IMR-90 (cell line): ENCODE results near the gene TRIM33. TPM values are rescaled to one million over a fixed set of nuclear protein-coding genes. Genes with fewer than 3 reads are reported as not detected.

Source experiments
- ATAC-seq: fragments of 200-7000 bp; cut with Tn5 transposase; 2 replicates; pipeline ENCODE4 v1.9.1; 2020; ENCODE audit warnings: low read depth, mild to moderate bottlenecking, moderate library complexity
- BruUV-seq: library from RNA; stranded (reverse); fragments of 400-500 nt; replicated peaks from 2 replicates; lab custom pipeline; 2021; lab: Mats Ljungman, UMichigan
- CTCF ChIA-PET: fragments of 300-600 bp; formaldehyde crosslinking; extraction: SDS; loops from one replicate; lab custom pipeline; 2021; ENCODE audit warnings: antibody characterized with exemption; lab: Yijun Ruan, JAX
- POLR2A ChIA-PET: fragments of 300-600 bp; sonication (Branson Sonifier 250); formaldehyde crosslinking; loops from one replicate; lab custom pipeline; 2022; ENCODE audit warnings: antibody characterized with exemption; ENCODE audit not compliant: unreplicated experiment; lab: Charles Lee
- DNase-seq: peaks from one replicate; pipeline ENCODE4 v3.0.0; 2013
- H2AFZ ChIP-seq: replicated peaks from 2 replicates; pipeline ENCODE3; 2013; ENCODE audit warnings: low read length, mild to moderate bottlenecking; ENCODE audit not compliant: poor library complexity
- H2AK5ac ChIP-seq: 2 replicates; pipeline ENCODE4 v1.6.1; 2013; ENCODE audit warnings: low read depth, low read length, inconsistent platforms
- H2AK9ac ChIP-seq: replicated peaks from 2 replicates; pipeline ENCODE3; 2013; ENCODE audit warnings: mild to moderate bottlenecking, low read depth, low read length, moderate library complexity; ENCODE audit not compliant: poor library complexity
- H2BK120ac ChIP-seq: 2 replicates; pipeline ENCODE4 v1.6.1; 2013; ENCODE audit warnings: low read depth, low read length, inconsistent platforms
- H2BK15ac ChIP-seq: 3 replicates; pipeline ENCODE4 v1.6.1; 2013; ENCODE audit warnings: low read depth, low read length, inconsistent platforms
- H2BK20ac ChIP-seq: 2 replicates; pipeline ENCODE4 v1.6.1; 2013; ENCODE audit warnings: low read depth, mild to moderate bottlenecking, inconsistent platforms, low read length, moderate library complexity
- H2BK5ac ChIP-seq: 2 replicates; pipeline ENCODE4 v1.6.1; 2013; ENCODE audit warnings: mild to moderate bottlenecking, low read depth, low read length, inconsistent platforms; ENCODE audit not compliant: poor library complexity, severe bottlenecking
- H3K14ac ChIP-seq: replicated peaks from 2 replicates; pipeline ENCODE4 v1.6.1; 2013; ENCODE audit warnings: low read depth, low read length, inconsistent platforms
- H3K18ac ChIP-seq: 2 replicates; pipeline ENCODE4 v1.6.1; 2013; ENCODE audit warnings: low read depth, low read length, control low read depth
- H3K23ac ChIP-seq: 2 replicates; pipeline ENCODE4 v1.6.1; 2013; ENCODE audit warnings: low read depth, low read length, inconsistent platforms
- H3K27ac ChIP-seq: 2 replicates; pipeline ENCODE4 v1.5.1; 2013; ENCODE audit warnings: mild to moderate bottlenecking, control low read depth, low read length; ENCODE audit not compliant: insufficient read depth
- H3K27me3 ChIP-seq: 2 replicates; pipeline ENCODE4 v1.6.1; 2013; ENCODE audit warnings: low read length; ENCODE audit not compliant: control insufficient read depth, insufficient read depth
- H3K36me3 ChIP-seq: 2 replicates; pipeline ENCODE4 v1.6.1; 2013; ENCODE audit warnings: low read length, mixed read lengths; ENCODE audit not compliant: control insufficient read depth, insufficient read depth
- H3K4ac ChIP-seq: 2 replicates; pipeline ENCODE4 v1.6.1; 2013; ENCODE audit warnings: low read depth, low read length, inconsistent platforms
- H3K4me1 ChIP-seq: 2 replicates; pipeline ENCODE4 v1.6.1; 2013; ENCODE audit warnings: low read length, mixed read lengths; ENCODE audit not compliant: control insufficient read depth, insufficient read depth
- H3K4me2 ChIP-seq: 2 replicates; pipeline ENCODE4 v1.6.1; 2013; ENCODE audit warnings: low read depth, mild to moderate bottlenecking, control low read depth, low read length, moderate library complexity
- H3K4me3 ChIP-seq: 2 replicates; pipeline ENCODE4 v1.5.1; 2013; ENCODE audit warnings: low read depth, mild to moderate bottlenecking, control low read depth, low read length, moderate library complexity; ENCODE audit not compliant: insufficient read depth
- H3K56ac ChIP-seq: 2 replicates; pipeline ENCODE4 v1.6.1; 2013; ENCODE audit warnings: low read length, inconsistent platforms; ENCODE audit not compliant: insufficient read depth; ENCODE audit errors: extremely low read depth
- H3K79me1 ChIP-seq, 2 experiments: 2 replicates each; pipeline ENCODE4 v1.6.1; 2013; ENCODE audit warnings: low read length in 2 of 2, inconsistent platforms in 1 of 2, low read depth in 1 of 2
- H3K9ac ChIP-seq: 2 replicates; pipeline ENCODE4 v1.6.1; 2013; ENCODE audit warnings: low read depth, low read length, control low read depth
- H3K9me1 ChIP-seq: 2 replicates; pipeline ENCODE4 v1.6.1; 2013; ENCODE audit warnings: low read length, inconsistent platforms; ENCODE audit not compliant: insufficient read depth
- H3K9me3 ChIP-seq: 2 replicates; pipeline ENCODE4 v1.6.1; 2013; ENCODE audit warnings: low read length; ENCODE audit not compliant: control insufficient read depth, insufficient read depth
- H4K20me1 ChIP-seq: 2 replicates; pipeline ENCODE4 v1.6.1; 2013; ENCODE audit warnings: low read length, inconsistent platforms; ENCODE audit not compliant: insufficient read depth
- H4K5ac ChIP-seq: 2 replicates; pipeline ENCODE4 v1.6.1; 2013; ENCODE audit warnings: mild to moderate bottlenecking, low read depth, low read length, control low read depth
- H4K8ac ChIP-seq, 2 experiments: 2 replicates each; pipeline ENCODE4 v1.6.1; 2013; ENCODE audit warnings: low read depth in 2 of 2, low read length in 2 of 2, control low read depth in 1 of 2, inconsistent platforms in 1 of 2
- H4K91ac ChIP-seq: 2 replicates; pipeline ENCODE4 v1.6.1; 2013; ENCODE audit warnings: low read depth, low read length, inconsistent platforms; ENCODE audit not compliant: insufficient read depth
- BHLHE40 ChIP-seq: fragments of 150-350 bp; IDR thresholded peaks from 2 replicates; pipeline ENCODE4 v1.6.1; 2016; ENCODE audit warnings: mild to moderate bottlenecking, low read depth, low read length
- CEBPB ChIP-seq: IDR thresholded peaks from 2 replicates; pipeline ENCODE4 v1.6.1; 2012; ENCODE audit warnings: low read depth, low read length, improper control_type of control experiment
- CHD1 ChIP-seq: IDR thresholded peaks from 2 replicates; pipeline ENCODE4 v1.6.1; 2012; ENCODE audit warnings: low read depth, low read length, improper control_type of control experiment
- FOS ChIP-seq: fragments of 150-350 bp; IDR thresholded peaks from 2 replicates; pipeline ENCODE4 v1.6.1; 2016; ENCODE audit warnings: low read depth, low read length
- MAFK ChIP-seq: IDR thresholded peaks from 2 replicates; pipeline ENCODE4 v1.6.1; 2012; ENCODE audit warnings: low read depth, low read length, improper control_type of control experiment
- MAZ ChIP-seq: IDR thresholded peaks from 2 replicates; pipeline ENCODE4 v1.6.1; 2012; ENCODE audit warnings: low read depth, mild to moderate bottlenecking, low read length, improper control_type of control experiment, moderate library complexity, borderline replicate concordance
- MXI1 ChIP-seq: IDR thresholded peaks from 2 replicates; pipeline ENCODE4 v1.6.1; 2012; ENCODE audit warnings: low read depth, mild to moderate bottlenecking, low read length, moderate library complexity, borderline replicate concordance
- NFE2L2 ChIP-seq: fragments of 150-350 bp; IDR thresholded peaks from 2 replicates; pipeline ENCODE4 v1.6.1; 2016; ENCODE audit warnings: low read depth, mild to moderate bottlenecking, low read length
- POLR2A ChIP-seq: IDR thresholded peaks from 2 replicates; pipeline ENCODE4 v1.6.1; 2012; ENCODE audit warnings: mild to moderate bottlenecking, low read depth, low read length
- RAD21 ChIP-seq: IDR thresholded peaks from 2 replicates; pipeline ENCODE4 v1.6.1; 2012; ENCODE audit warnings: low read length, improper control_type of control experiment
- RCOR1 ChIP-seq: IDR thresholded peaks from 2 replicates; pipeline ENCODE4 v1.6.1; 2012; ENCODE audit warnings: mild to moderate bottlenecking, low read length, improper control_type of control experiment; ENCODE audit not compliant: insufficient replicate concordance
- RFX5 ChIP-seq: IDR thresholded peaks from 2 replicates; pipeline ENCODE4 v1.8.0; 2012; ENCODE audit warnings: low read depth, mild to moderate bottlenecking, low read length, moderate library complexity
- SMC3 ChIP-seq: fragments of 150-350 bp; IDR thresholded peaks from 2 replicates; pipeline ENCODE4 v1.6.1; 2016; ENCODE audit warnings: low read depth, mild to moderate bottlenecking, antibody characterized with exemption, low read length, moderate library complexity
- WGBS, 2 experiments: methylation state at CpG; one replicate each; pipeline versions ENCODE4 v1.1.5 to v1.1.7; 2013; ENCODE audit warnings: missing lambda C conversion rate in 2 of 2; ENCODE audit not compliant: insufficient read length in 1 of 2; ENCODE audit errors: extremely low coverage in 2 of 2; 5-methylcytosine and 5-hydroxymethylcytosine counted together
- dilution Hi-C: fragments of 300-500 bp; cut with HindIII; formaldehyde crosslinking; loops from one replicate; pipeline ENCODE4 v1.14.3; 2018; ENCODE audit warnings: low sequenced_read_pairs; ENCODE audit not compliant: unreplicated experiment
- in situ Hi-C: fragments of 300-500 bp; cut with MboI; formaldehyde crosslinking; loops from 3 replicates; pipeline ENCODE4 v1.14.3; 2019; ENCODE audit warnings: low sequenced_read_pairs, inconsistent platforms, mixed read lengths
- intact Hi-C: fragments of 100-400 bp; cut with micrococcal nuclease; formaldehyde crosslinking; loops from 2 replicates; pipeline ENCODE4 v1.10.0; 2022
- polyA plus RNA-seq, 3 experiments: library from polyadenylated mRNA; depleted of rRNA; stranded (reverse); fragments of >200 nt; gene quantifications; 2 replicates each; pipeline ENCODE4 v1.2.3, GENCODE V29; 2012; ENCODE audit warnings: low replicate concordance in 1 of 3
- total RNA-seq: library from RNA; depleted of rRNA; stranded (reverse); fragments of >200 nt; gene quantifications from 2 replicates; pipeline ENCODE4 v1.2.3, GENCODE V29; 2012
- TF ChIP-seq, protein P1 (sequence below): fragments of 150-350 bp; IDR thresholded peaks from 2 replicates; pipeline ENCODE4 v1.6.1; 2016; ENCODE audit warnings: low read depth, mild to moderate bottlenecking, low read length, moderate library complexity, borderline replicate concordance
- TF ChIP-seq, protein P2 (sequence below): conservative IDR thresholded peaks from 2 replicates; pipeline ENCODE4 v1.5.1; 2012; ENCODE audit warnings: mild to moderate bottlenecking, low read depth, low read length, improper control_type of control experiment
- TF ChIP-seq, protein P3 (sequence below): fragments of 150-350 bp; IDR thresholded peaks from 2 replicates; pipeline ENCODE4 v1.6.1; 2017; ENCODE audit warnings: mild to moderate bottlenecking, antibody characterized with exemption, low read length, low read depth

The TRIM33 gene
- total and polyA plus RNA-seq, 2 of the 4 experiments (the other 2 are of a cell fraction) = 9.5 to 40.1 TPM

DNA sequence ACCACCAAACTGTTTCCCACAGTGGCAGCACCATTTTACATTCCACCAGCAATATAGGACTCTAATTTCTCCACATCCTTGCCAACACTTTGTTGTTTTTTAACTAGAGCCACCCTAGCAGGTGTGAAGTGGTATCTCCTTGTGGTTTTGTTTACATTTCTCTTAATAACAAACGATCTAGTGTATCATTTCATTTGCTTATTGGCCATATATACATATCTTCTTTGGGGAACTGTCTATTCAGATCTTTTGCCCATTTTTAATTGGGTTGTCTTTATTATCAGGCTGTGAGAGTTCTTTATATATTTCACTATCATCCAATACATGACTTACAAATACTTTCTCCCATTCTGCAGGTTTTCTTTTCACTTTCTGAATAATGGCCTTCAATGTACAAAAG, 18.0 kb downstream of the TRIM33 start:
- H4K20me1 ChIP-seq = peaks cover 55% of the 10 kb centered on the region
- ATAC-seq (no peak), DNase-seq (no peak)
- H3K56ac ChIP-seq = no peak overlapping the region
- POLR2A ChIA-PET = no interaction called here
- no peak overlapping the region for H3K4ac ChIP-seq
- no peak overlapping the region for H4K91ac ChIP-seq
- no peak overlapping the region for H4K5ac ChIP-seq
- no peak overlapping the region for H2BK15ac ChIP-seq
- in situ Hi-C loops (no loop called here), intact Hi-C loops (no loop called here), dilution Hi-C loops (no loop called here)
- no peaks in the 10 kb centered on the region for H3K9me1 ChIP-seq
- H3K79me1 ChIP-seq = peaks cover 24 to 57% of the 10 kb centered on the region in 2 experiments
- no peak overlapping the region for H2AK9ac ChIP-seq
- H2AK5ac ChIP-seq = no peak overlapping the region
- no peak overlapping the region for H3K23ac ChIP-seq
- H2AFZ ChIP-seq = no peak overlapping the region
- CTCF ChIA-PET = no interaction called here
- H3K27me3 ChIP-seq = no peaks in the 10 kb centered on the region
- no peaks in the 10 kb centered on the region for H3K36me3 ChIP-seq
- WGBS, 2 experiments = no CpG with 5 or more reads among the region's 1 CpG
- H3K27ac ChIP-seq = no peak overlapping the region
- no peak overlapping the region for H3K4me3 ChIP-seq
- no peaks in the 10 kb centered on the region for H3K4me1 ChIP-seq
- H3K9me3 ChIP-seq = no peaks in the 10 kb centered on the region
- H3K14ac ChIP-seq = no peak overlapping the region
- H2BK20ac ChIP-seq = no peak overlapping the region
- no peak overlapping the region for H4K8ac ChIP-seq
- BruUV-seq = no TSS peak
- TF ChIP-seq, protein P1, sequence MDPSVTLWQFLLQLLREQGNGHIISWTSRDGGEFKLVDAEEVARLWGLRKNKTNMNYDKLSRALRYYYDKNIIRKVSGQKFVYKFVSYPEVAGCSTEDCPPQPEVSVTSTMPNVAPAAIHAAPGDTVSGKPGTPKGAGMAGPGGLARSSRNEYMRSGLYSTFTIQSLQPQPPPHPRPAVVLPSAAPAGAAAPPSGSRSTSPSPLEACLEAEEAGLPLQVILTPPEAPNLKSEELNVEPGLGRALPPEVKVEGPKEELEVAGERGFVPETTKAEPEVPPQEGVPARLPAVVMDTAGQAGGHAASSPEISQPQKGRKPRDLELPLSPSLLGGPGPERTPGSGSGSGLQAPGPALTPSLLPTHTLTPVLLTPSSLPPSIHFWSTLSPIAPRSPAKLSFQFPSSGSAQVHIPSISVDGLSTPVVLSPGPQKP = no peak
- TF ChIP-seq CHD1 (no peak), NFE2L2 (no peak), SMC3 (no peak), FOS (no peak), MAZ (no peak), MAFK (no peak), RFX5 (no peak), RCOR1 (no peak), BHLHE40 (no peak), RAD21 (no peak), POLR2A (no peak), CEBPB (no peak), MXI1 (no peak)
- TF ChIP-seq, protein P2, sequence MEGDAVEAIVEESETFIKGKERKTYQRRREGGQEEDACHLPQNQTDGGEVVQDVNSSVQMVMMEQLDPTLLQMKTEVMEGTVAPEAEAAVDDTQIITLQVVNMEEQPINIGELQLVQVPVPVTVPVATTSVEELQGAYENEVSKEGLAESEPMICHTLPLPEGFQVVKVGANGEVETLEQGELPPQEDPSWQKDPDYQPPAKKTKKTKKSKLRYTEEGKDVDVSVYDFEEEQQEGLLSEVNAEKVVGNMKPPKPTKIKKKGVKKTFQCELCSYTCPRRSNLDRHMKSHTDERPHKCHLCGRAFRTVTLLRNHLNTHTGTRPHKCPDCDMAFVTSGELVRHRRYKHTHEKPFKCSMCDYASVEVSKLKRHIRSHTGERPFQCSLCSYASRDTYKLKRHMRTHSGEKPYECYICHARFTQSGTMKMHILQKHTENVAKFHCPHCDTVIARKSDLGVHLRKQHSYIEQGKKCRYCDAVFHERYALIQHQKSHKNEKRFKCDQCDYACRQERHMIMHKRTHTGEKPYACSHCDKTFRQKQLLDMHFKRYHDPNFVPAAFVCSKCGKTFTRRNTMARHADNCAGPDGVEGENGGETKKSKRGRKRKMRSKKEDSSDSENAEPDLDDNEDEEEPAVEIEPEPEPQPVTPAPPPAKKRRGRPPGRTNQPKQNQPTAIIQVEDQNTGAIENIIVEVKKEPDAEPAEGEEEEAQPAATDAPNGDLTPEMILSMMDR = no peak
- TF ChIP-seq, protein P3, sequence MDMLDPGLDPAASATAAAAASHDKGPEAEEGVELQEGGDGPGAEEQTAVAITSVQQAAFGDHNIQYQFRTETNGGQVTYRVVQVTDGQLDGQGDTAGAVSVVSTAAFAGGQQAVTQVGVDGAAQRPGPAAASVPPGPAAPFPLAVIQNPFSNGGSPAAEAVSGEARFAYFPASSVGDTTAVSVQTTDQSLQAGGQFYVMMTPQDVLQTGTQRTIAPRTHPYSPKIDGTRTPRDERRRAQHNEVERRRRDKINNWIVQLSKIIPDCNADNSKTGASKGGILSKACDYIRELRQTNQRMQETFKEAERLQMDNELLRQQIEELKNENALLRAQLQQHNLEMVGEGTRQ = no peak
- H2BK5ac ChIP-seq = no peak overlapping the region
- no peak overlapping the region for H3K4me2 ChIP-seq
- H3K18ac ChIP-seq = no peak overlapping the region
- no peak overlapping the region for H3K9ac ChIP-seq
- H2BK120ac ChIP-seq = no peak overlapping the region
